NCI-H146 (cell line): ENCODE measurements around the gene PTPN6.

Experiments
- DNase-seq: peaks from one replicate; lab custom pipeline; 2025; lab: John Stamatoyannopoulos, UW

Gene PTPN6

GRCh38 chr12:6970096-6970527, 19.0 kb downstream of the PTPN6 start:
- peak; percentile 72 for DNase-seq

- no peak for DNase-seq
These were observed 23.0 kb downstream of the PTPN6 start for GRCh38 chr12:6974180-6974579.

DNA sequence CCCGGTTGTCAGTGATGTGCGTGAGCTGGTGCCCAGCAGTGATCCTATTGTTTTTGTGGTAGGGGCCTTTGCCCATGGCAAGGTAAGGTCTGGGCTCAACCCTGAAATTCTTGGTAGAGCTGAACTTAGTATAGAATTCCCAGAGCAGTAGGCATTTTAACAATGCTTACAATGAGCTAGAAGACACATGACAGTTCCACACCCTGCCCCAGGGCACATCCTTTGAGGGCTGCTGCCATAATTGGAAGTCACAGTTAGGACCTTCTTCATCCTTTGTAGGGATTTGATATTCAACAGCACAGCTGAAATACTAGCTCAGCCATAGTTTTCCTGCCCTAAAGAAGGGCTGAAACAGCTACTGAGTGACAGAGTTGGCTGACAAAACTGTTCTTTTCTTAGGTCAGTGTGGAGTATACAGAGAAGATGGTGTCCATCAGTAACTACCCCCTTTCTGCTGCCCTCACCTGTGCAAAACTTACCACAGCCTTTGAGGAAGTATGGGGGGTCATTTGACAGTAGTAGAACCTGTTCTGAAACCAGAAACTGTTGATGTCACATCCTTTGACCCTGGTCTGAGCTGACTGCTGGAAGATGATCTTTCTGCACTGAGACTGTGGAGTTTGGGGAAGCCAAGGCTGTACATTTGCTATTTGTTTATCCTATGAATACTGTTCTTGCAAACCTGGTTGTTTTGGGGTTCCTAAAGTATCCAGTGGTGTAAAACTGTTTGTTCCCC, 24.3 kb downstream of the PTPN6 start:
- DNase-seq = no peak

DNA sequence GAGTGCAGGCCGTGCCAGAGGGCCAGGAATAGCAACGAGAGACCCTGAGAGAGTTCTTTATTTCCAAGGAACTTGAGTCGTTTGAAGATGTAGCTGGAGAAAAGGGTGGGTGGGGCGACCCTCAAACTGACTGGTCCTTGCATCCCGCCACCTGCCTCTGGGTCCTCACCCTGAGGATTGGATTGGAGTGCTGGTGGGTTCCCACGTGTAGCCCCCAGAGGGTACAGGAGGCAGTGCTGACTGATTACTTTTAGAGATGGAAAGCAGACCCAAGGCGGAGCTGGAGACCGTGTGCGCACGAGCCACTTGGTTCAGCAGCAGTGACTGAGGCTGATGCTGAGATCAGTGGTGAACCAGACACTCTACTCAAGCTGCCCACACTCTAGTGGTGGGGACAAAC, 26.5 kb downstream of the PTPN6 start:
- DNase-seq = no peak

GRCh38 chr12:6978188-6978587, 27.0 kb downstream of the PTPN6 start:
- no peak for DNase-seq

GRCh38 chr12:6978611-6979011, 27.5 kb downstream of the PTPN6 start:
- no peak for DNase-seq

- no peak for DNase-seq
These were observed 27.9 kb downstream of the PTPN6 start for GRCh38 chr12:6979021-6979420.

GRCh38 chr12:6979453-6979852, 28.3 kb downstream of the PTPN6 start:
- no peak for DNase-seq

DNA sequence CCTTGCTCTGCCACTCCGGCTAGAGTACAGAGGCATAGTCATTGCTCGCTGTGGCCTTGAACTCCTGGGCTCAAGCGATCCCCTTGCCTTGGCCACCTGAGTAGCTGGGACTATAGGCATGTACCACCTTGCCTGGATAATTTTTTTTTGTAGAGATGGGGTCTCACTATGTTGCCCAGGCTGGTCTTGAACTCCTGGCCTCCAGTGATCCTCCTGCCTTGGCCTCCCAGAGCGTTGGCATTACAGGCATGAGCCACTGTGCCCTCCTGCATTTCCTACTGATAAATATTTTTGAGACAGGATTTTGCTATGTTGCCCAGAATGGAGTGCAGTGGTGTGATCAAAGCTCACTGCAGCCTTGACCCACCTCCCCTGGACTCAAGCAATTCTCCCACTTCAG, 28.9 kb downstream of the PTPN6 start:
- no peak for DNase-seq

GRCh38 chr12:6980740-6981139, 29.6 kb downstream of the PTPN6 start:
- DNase-seq = no peak

- no peak for DNase-seq
These were observed 30.2 kb downstream of the PTPN6 start for GRCh38 chr12:6981152-6982052.

DNA sequence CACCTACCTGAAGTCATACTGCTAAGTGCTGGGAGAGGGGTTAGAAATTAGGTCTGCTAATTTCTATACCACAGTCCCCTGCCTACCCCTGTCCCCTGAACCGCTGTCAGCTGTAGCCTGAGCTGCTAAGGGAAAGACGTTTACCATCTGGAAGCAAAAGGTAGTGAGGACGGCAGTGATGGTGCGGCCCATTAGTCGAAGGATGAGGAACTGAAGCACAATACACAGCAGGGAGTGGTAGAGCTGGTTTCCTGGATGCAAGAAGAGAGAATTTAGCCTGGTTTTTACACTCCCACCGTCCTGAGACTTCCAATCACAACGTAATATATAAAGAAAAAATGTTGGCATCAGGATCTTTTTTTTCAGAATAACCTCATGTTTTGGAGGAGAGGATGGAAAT, 31.4 kb downstream of the PTPN6 start:
- no peak for DNase-seq

- DNase-seq = no peak
These were observed 36.9 kb downstream of the PTPN6 start for GRCh38 chr12:6987956-6988553.

DNA sequence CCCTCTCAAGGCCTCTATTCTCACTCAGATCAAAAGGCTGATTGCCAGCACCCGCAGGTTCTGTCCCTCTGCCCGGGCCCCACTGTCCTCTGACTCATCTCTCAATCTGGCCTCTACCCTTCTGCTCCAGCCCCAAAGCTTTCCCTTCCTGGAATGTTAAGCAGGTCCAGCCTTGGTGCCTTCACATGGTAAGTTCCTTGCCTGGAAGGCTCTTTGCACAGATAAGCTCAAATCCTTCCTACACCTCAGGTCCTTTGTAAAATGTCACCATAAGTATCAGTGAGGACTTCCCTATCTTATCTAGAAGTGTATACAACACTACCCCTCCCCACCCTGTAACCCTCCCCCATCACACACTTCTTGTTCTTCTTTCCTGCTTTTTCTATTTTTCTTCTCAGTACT, 44.9 kb downstream of the PTPN6 start:
- DNase-seq = no peak

GRCh38 chr12:6998715-6999451, 47.7 kb downstream of the PTPN6 start:
- DNase-seq = no peak

DNA sequence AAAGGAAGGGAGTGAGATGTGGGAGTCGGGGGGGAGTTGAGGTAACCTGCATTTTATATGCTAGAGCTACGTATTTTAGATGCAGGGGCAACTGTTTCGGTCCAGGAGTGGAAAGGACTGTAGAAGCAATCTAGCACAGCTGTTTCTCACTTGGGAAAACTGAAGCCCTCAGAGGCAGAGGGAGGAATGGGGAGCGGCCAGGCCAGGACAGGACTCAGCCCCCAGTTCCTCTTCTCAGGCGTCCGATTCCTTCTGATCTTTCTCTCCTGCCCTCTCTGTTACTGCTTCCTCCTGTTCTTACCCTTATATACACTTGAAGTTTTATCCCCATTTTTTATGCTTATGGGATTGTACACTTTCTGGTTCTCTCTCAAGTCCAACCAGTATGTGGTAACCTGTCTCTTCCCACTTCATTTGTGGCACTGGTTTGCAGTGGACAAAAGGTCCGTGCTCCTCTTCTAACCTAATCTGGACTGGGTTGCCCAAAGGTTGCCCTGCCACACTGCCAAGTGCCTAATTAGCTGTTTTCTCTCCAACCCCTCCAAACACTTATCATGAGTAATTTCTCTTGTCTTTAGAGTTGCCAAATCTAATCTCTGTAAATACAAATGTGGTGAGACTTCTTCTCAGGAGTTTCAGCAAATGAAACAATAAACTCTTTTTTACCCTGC, 50.9 kb downstream of the PTPN6 start:
- no peak for DNase-seq

DNA sequence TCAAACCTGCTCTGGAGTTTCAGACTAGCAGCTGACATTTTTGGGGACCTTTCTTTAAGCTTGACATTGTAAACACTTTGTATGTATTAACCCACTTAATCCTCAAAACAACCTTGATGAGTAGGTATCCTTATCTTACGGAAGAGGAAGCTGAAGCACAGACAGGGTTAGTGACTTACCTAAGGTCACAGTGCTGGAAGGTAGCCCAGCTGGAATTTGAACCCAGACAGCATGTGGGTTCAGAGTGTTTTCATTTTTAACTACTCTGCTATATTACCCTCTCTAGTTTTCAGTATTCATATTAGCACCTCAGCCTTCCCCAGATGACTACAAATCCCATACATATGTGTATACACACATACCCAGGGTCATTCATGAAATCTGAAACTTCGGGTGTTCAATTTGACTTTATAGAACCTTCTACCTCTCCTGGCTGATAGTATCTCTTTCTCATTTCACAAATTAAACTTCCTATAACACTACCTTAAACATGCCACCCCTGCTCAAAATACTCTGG, 53.2 kb downstream of the PTPN6 start:
- no peak for DNase-seq

DNA sequence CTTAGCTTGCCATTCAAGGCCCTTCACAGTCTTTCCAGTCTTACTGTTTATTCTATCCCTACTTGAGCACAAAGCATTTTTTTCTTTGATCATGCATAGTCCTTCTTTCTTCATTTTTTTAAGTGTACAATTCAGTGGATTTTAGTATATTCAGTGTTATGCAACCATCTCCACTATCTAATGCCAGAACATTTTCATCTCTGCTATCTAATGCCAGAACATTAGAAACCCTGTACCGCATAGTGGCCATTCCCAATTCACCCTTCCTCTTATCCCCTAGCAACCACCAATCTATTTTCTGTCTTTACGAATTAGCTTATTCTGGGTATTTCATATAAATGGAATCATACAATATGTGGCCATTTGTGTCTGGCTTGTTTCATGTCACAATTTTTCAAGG, 53.7 kb downstream of the PTPN6 start:
- no peak for DNase-seq

- no peak for DNase-seq
These were observed 54.2 kb downstream of the PTPN6 start for GRCh38 chr12:7005311-7005710.

- DNase-seq = no peak
These were observed 55.5 kb downstream of the PTPN6 start for GRCh38 chr12:7006639-7007038.

GRCh38 chr12:7008864-7009263, 57.7 kb downstream of the PTPN6 start:
- DNase-seq = no peak
